Transverse colon (tissue), 3 donors: Measurements from ENCODE around the gene TMED1.

Experiments used
- EP300 ChIP-seq: sonication (generic); formaldehyde crosslinking; IDR thresholded peaks from one replicate; pipeline ENCODE4 v1.6.1; 2017; ENCODE audit warnings: antibody characterized with exemption, low read depth
- POLR2A ChIP-seq: fragments of 450-650 bp; IDR thresholded peaks from one replicate; pipeline ENCODE4 v1.6.1; 2016; ENCODE audit warnings: antibody characterized with exemption, mild to moderate bottlenecking, moderate library complexity
- TF ChIP-seq, protein P1 (sequence below), 5 experiments: fragments of 200-600 bp in 3 of 5; fragments of 450-650 bp in 2 of 5; sonication (generic) in 3 of 5; IDR thresholded peaks; 1 replicate in 2 of 5; 2 replicates in 3 of 5; pipeline ENCODE4 v1.5.1; 2016 to 2017; ENCODE audit warnings: antibody characterized with exemption in 5 of 5, inconsistent platforms in 3 of 5, mild to moderate bottlenecking in 2 of 5, moderate library complexity in 1 of 5

DNA sequence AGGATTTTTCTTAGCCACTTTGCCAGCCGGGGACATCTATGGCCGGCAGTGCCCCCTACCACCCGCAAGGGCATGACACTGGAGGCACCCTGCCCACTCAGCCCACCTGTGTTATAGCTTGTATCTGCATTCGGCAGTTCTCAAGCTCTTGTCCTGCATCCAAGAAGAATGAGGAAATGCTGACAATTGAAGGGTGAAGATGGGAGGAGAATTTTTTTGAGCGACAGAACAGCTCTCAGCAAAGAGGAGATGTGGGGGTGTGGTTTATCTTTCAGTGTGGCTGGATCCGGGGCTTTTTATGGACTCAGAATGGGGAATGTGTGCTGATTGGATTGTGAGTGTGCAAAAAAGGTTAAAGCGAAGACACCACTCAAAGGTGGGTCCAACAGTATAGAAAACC is 6.8 kb upstream of the TMED1 start:
- TF ChIP-seq POLR2A (no peak), EP300 (no peak)
- TF ChIP-seq, protein P1, sequence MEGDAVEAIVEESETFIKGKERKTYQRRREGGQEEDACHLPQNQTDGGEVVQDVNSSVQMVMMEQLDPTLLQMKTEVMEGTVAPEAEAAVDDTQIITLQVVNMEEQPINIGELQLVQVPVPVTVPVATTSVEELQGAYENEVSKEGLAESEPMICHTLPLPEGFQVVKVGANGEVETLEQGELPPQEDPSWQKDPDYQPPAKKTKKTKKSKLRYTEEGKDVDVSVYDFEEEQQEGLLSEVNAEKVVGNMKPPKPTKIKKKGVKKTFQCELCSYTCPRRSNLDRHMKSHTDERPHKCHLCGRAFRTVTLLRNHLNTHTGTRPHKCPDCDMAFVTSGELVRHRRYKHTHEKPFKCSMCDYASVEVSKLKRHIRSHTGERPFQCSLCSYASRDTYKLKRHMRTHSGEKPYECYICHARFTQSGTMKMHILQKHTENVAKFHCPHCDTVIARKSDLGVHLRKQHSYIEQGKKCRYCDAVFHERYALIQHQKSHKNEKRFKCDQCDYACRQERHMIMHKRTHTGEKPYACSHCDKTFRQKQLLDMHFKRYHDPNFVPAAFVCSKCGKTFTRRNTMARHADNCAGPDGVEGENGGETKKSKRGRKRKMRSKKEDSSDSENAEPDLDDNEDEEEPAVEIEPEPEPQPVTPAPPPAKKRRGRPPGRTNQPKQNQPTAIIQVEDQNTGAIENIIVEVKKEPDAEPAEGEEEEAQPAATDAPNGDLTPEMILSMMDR (IDR thresholded peaks at IDR 0.05): no peak
